MM.1S (cell line): ENCODE results near the gene GLRA1.

Source experiments
- EZH2 ChIP-seq: fragments of 300-600 bp; sonication (generic); optimal IDR thresholded peaks from 2 replicates; pipeline ENCODE3; 2017; ENCODE audit warnings: low read depth, mild to moderate bottlenecking, antibody characterized with exemption, low read length, mixed read lengths
- EZH2phosphoT487 ChIP-seq: fragments of 300-600 bp; sonication (generic); IDR thresholded peaks from 2 replicates; pipeline ENCODE4 v1.6.1; 2018; ENCODE audit warnings: antibody characterized with exemption, low read length
- TF ChIP-seq, protein P1 (sequence below): fragments of 300-600 bp; sonication (generic); IDR thresholded peaks from 2 replicates; pipeline ENCODE4 v1.5.1; 2016; ENCODE audit warnings: antibody characterized with exemption, low read length, mixed read lengths

DNA sequence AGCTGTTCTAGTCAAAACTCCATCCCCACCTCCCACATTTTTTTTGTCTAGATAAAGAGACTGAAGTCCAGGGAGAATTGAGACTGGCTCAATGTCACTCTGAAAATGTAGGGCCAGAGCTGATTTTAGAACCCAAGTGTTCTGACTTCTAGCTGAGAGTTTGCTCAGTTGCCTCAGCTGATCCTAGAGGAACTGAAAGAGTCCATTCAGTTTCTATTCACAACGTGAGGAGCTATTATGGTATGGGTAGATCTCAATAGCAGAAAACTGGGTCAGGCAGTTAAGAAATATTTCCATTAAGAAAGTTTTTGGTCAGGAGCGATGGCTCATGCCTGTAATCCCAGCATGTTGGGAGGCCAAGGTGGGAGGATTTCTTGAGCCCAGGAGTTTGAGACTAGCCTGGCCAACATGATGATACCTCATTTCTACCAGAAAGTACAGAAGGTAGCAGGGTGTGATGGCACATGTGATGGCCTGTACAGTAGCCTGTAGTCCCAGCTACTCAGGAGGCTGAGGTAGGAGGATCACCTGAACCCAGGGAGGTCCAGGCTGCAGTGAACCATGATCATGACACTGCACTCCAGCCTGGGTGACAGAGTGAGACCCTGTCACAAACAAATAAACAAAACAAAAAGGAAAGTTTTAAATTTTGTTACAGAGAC is 61.7 kb downstream of the GLRA1 start:
- TF ChIP-seq, protein P1, sequence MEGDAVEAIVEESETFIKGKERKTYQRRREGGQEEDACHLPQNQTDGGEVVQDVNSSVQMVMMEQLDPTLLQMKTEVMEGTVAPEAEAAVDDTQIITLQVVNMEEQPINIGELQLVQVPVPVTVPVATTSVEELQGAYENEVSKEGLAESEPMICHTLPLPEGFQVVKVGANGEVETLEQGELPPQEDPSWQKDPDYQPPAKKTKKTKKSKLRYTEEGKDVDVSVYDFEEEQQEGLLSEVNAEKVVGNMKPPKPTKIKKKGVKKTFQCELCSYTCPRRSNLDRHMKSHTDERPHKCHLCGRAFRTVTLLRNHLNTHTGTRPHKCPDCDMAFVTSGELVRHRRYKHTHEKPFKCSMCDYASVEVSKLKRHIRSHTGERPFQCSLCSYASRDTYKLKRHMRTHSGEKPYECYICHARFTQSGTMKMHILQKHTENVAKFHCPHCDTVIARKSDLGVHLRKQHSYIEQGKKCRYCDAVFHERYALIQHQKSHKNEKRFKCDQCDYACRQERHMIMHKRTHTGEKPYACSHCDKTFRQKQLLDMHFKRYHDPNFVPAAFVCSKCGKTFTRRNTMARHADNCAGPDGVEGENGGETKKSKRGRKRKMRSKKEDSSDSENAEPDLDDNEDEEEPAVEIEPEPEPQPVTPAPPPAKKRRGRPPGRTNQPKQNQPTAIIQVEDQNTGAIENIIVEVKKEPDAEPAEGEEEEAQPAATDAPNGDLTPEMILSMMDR = no peak
- TF ChIP-seq EZH2 = no peak
- TF ChIP-seq EZH2phosphoT487 = no peak
